Measurements from ENCODE around the gene ID3.
A peak's percentile ranks its signal among the peaks of the same experiment; 100 is the strongest.

The ID3 gene

GRCh38 chr1:23564529-23565122 lies 5.3 kb upstream of the ID3 start:
- no peak for DNase-seq

GRCh38 chr1:23563755-23564374 lies 4.6 kb upstream of the ID3 start:
- DNase-seq: no peak

GRCh38 chr1:23563003-23563402 lies 3.7 kb upstream of the ID3 start:
- no peak for DNase-seq

- peak; percentile 91 for DNase-seq
Observed at GRCh38 chr1:23562137-23562876, 3.0 kb upstream of the ID3 start.

GRCh38 chr1:23561813-23562100 lies 2.5 kb upstream of the ID3 start:
- DNase-seq: no peak

GRCh38 chr1:23561076-23561812 lies 1.9 kb upstream of the ID3 start:
- DNase-seq: no peak

GRCh38 chr1:23559985-23560741 lies 862 bp upstream of the ID3 start:
- DNase-seq: no peak

- no peak for DNase-seq
Observed at GRCh38 chr1:23558872-23559135, 497 bp downstream of the ID3 start.

GRCh38 chr1:23558140-23558871 lies 995 bp downstream of the ID3 start:
- DNase-seq: no peak

GRCh38 chr1:23557471-23558124 lies 1.7 kb downstream of the ID3 start:
- DNase-seq: no peak

GRCh38 chr1:23556635-23557470 lies 2.4 kb downstream of the ID3 start:
- no peak for DNase-seq

GRCh38 chr1:23555986-23556634 lies 3.2 kb downstream of the ID3 start:
- DNase-seq: no peak

GRCh38 chr1:23555270-23555985 lies 3.9 kb downstream of the ID3 start:
- peak; percentile 65 for DNase-seq

GRCh38 chr1:23554481-23555269 lies 4.6 kb downstream of the ID3 start:
- DNase-seq: peak; percentile 81

GRCh38 chr1:23554127-23554480 lies 5.2 kb downstream of the ID3 start:
- DNase-seq: no peak

GRCh38 chr1:23553231-23554126 lies 5.8 kb downstream of the ID3 start:
- no peak for DNase-seq

GRCh38 chr1:23551849-23552248 lies 7.5 kb downstream of the ID3 start:
- DNase-seq: no peak

- no peak for DNase-seq
Observed at GRCh38 chr1:23548704-23549143, 10.6 kb downstream of the ID3 start.
